ENCODE data around the gene PARVB. TPM values are rescaled to one million over a fixed set of nuclear protein-coding genes. Genes with fewer than 3 reads are reported as not detected.

Gene PARVB
- polyA plus RNA-seq, 1 donor (not counting 4 experiments of a cell fraction or from before 2014, with no cell fraction given): 10.5 TPM

DNA sequence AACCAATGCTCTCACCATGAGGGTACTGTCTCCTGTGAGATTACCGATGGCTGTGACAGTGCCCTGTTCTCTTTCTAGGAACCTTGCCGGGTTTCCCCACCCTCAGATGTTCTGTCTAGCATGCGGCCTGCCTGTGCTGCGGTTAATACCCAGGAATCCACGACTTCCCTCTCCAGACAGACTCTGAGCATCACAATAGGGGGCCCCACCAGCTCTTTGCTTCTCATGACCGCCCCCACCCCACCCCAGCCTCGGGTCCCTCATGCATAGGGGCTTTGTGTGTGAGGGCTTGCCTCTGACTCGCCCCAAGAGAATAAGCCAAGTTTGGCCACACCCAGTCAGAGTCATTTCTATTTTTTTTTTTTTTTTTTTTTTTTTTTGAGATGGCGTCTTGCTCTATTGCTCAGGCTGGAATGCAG is 166.9 kb downstream of the PARVB start:
- dilution Hi-C loops (cut with MboI; ENCODE audit: extremely low pct_ligation_motif_present, low sequenced_read_pairs): no loop called here
- H2AFZ ChIP-seq (ENCODE audit: control insufficient read depth, low read length): no peak overlapping the region
- no peaks in the 10 kb centered on the region for H3K36me3 ChIP-seq (ENCODE audit: control insufficient read depth in 2 of 2, extremely low read depth in 1 of 2, insufficient read depth in 2 of 2, low read length in 2 of 2)
- H3K4me2 ChIP-seq (ENCODE audit: control insufficient read depth, extremely low read depth, insufficient read depth, low read depth, low read length): no peak overlapping the region
- no peak for FAIRE-seq
- TF ChIP-seq, protein P1, sequence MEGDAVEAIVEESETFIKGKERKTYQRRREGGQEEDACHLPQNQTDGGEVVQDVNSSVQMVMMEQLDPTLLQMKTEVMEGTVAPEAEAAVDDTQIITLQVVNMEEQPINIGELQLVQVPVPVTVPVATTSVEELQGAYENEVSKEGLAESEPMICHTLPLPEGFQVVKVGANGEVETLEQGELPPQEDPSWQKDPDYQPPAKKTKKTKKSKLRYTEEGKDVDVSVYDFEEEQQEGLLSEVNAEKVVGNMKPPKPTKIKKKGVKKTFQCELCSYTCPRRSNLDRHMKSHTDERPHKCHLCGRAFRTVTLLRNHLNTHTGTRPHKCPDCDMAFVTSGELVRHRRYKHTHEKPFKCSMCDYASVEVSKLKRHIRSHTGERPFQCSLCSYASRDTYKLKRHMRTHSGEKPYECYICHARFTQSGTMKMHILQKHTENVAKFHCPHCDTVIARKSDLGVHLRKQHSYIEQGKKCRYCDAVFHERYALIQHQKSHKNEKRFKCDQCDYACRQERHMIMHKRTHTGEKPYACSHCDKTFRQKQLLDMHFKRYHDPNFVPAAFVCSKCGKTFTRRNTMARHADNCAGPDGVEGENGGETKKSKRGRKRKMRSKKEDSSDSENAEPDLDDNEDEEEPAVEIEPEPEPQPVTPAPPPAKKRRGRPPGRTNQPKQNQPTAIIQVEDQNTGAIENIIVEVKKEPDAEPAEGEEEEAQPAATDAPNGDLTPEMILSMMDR (optimal IDR thresholded peaks at IDR 0.05 in 1 of 3, IDR thresholded peaks at IDR 0.05 in 1 of 3, conservative IDR thresholded peaks at IDR 0.05 in 1 of 3; ENCODE audit: extremely low read depth in 1 of 3, insufficient read depth in 2 of 3, low read length in 3 of 3): no peak
- TF ChIP-seq EZH2 (IDR thresholded peaks at IDR 0.05; ENCODE audit: low read length): no peak
- no peaks in the 10 kb centered on the region for H3K9me1 ChIP-seq (ENCODE audit: control insufficient read depth, extremely low read depth, insufficient read depth, low read length)
- no peaks in the 10 kb centered on the region for H3K79me2 ChIP-seq (ENCODE audit: control insufficient read depth, insufficient read depth, low read length)
- no peaks in the 10 kb centered on the region for H4K20me1 ChIP-seq (ENCODE audit: control insufficient read depth, extremely low read depth, insufficient read depth, low read length)
- peaks cover 22% of the 10 kb centered on the region for H3K27me3 ChIP-seq (ENCODE audit: control insufficient read depth, extremely low read depth, insufficient read depth, low read length)
- H3K9ac ChIP-seq (ENCODE audit: control insufficient read depth, extremely low read depth, insufficient read depth, low read length): no peak overlapping the region
- no peak for DNase-seq (ENCODE audit: low read depth, low spot score)
- H3K4me1 ChIP-seq (ENCODE audit: control insufficient read depth, extremely low read depth, insufficient read depth, low read length): no peaks in the 10 kb centered on the region
- H3K4me3 ChIP-seq (ENCODE audit: control insufficient read depth in 2 of 3, extremely low read depth in 1 of 3, insufficient read depth in 2 of 3, low read depth in 1 of 3, low read length in 3 of 3): no peak overlapping the region
- H3K27ac ChIP-seq (ENCODE audit: control insufficient read depth, insufficient read depth, low read length): no peak overlapping the region
- H3K9me3 ChIP-seq (ENCODE audit: control insufficient read depth, low read depth, low read length): no peaks in the 10 kb centered on the region

DNA sequence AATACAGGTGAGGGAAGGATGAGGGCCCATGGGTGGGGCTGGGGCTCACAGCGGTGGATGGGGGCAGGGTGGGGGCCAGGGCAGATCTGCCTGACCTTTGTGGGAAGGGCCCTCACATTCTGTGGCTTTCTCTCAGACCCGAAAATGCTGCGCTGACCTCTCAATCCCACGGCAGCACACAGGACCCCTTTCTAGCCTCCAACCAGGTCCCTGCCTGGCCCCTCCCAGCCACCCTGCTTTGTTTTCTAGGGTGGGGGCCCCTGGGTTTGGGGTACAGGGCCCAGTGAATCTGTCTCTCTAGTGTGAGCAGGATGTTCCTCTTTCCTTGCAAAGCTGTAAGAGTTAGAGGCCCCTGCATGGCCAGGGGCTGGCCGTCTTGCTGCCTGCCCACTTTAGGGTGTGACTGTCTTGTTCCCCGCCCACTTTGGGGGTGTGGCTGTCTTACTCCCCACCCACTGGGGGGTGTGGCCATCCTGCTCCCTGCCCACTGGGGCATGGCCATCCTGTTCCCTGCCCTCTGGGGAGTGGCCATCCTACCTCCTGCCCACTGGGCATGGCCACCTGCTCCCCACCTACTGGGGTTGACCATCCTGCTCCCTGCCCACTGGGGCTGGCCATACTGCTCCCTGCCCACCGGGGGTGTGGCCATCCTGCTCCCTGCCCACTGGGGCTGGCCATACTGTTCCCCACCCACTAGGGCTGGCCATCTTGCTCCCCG is 168.2 kb downstream of the PARVB start:
- no peaks in the 10 kb centered on the region for H3K9me3 ChIP-seq (ENCODE audit: control insufficient read depth, low read depth, low read length)
- dilution Hi-C loops (cut with MboI; ENCODE audit: extremely low pct_ligation_motif_present, low sequenced_read_pairs): no loop called here

More for the DNA sequence above, 168.2 kb downstream of the PARVB start:
- TF ChIP-seq, protein P1 (optimal IDR thresholded peaks at IDR 0.05 in 1 of 3, IDR thresholded peaks at IDR 0.05 in 1 of 3, conservative IDR thresholded peaks at IDR 0.05 in 1 of 3; ENCODE audit: extremely low read depth in 1 of 3, insufficient read depth in 2 of 3, low read length in 3 of 3): no peak
- TF ChIP-seq EZH2 (IDR thresholded peaks at IDR 0.05; ENCODE audit: low read length): no peak
- no peaks in the 10 kb centered on the region for H3K79me2 ChIP-seq (ENCODE audit: control insufficient read depth, insufficient read depth, low read length)
- no peak overlapping the region for H2AFZ ChIP-seq (ENCODE audit: control insufficient read depth, low read length)
- H3K27me3 ChIP-seq (ENCODE audit: control insufficient read depth, extremely low read depth, insufficient read depth, low read length): peaks cover 22% of the 10 kb centered on the region
- H3K9me1 ChIP-seq (ENCODE audit: control insufficient read depth, extremely low read depth, insufficient read depth, low read length): no peaks in the 10 kb centered on the region
- no peaks in the 10 kb centered on the region for H3K36me3 ChIP-seq (ENCODE audit: control insufficient read depth in 2 of 2, extremely low read depth in 1 of 2, insufficient read depth in 2 of 2, low read length in 2 of 2)
- no peak overlapping the region for H3K4me3 ChIP-seq (ENCODE audit: control insufficient read depth in 2 of 3, extremely low read depth in 1 of 3, insufficient read depth in 2 of 3, low read depth in 1 of 3, low read length in 3 of 3)
- FAIRE-seq (no peak), DNase-seq (ENCODE audit: low read depth, low spot score) (no peak)
- no peak overlapping the region for H3K9ac ChIP-seq (ENCODE audit: control insufficient read depth, extremely low read depth, insufficient read depth, low read length)
- H3K4me2 ChIP-seq (ENCODE audit: control insufficient read depth, extremely low read depth, insufficient read depth, low read depth, low read length): no peak overlapping the region
- no peak overlapping the region for H3K27ac ChIP-seq (ENCODE audit: control insufficient read depth, insufficient read depth, low read length)
- no peaks in the 10 kb centered on the region for H3K4me1 ChIP-seq (ENCODE audit: control insufficient read depth, extremely low read depth, insufficient read depth, low read length)
- H4K20me1 ChIP-seq (ENCODE audit: control insufficient read depth, extremely low read depth, insufficient read depth, low read length): no peaks in the 10 kb centered on the region
